GM19467 (cell line): Measurements from ENCODE around the gene RNF212.
A peak's percentile ranks its signal among the peaks of the same experiment; 100 is the strongest.
"Not testable (repeated sequence)": the region's sequence is repeated elsewhere in the genome, so short reads cannot be mapped to it uniquely, and the experiment has no call there.

Experiments
- ATAC-seq: cut with Tn5 transposase; IDR thresholded peaks from one replicate; pipeline ENCODE4 v1.9.1; 2021; ENCODE audit warnings: mild to moderate bottlenecking, moderate library complexity; ENCODE audit not compliant: unreplicated experiment

Gene RNF212

GRCh38 chr4:1113311-1114009, at the start of gene RNF212:
RNF212 (minus strand) TSS chr4:1113564; CDS start chr4:1113464, 100 bp downstream.
- ATAC-seq: no peak

DNA sequence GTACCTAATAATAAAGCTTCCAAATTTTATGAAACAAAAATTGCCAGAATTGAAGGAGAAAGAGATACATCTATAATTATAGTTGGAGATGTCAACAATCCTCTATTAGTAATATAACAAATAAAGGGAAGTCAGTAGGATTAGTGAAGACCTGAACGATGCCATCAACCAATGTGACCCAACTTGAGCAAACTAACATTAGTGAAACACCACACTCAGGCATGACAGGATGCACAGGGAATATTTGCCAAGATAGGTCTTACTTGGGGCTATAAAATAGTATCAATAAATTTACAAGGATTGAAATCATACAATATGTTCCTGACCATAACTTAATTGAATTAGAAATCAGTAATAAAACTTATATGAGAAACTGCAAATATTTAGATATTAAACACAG, 47.0 kb upstream of the RNF212 start:
- no peak for ATAC-seq

GRCh38 chr4:1156069-1156468, 42.7 kb upstream of the RNF212 start:
- no peak for ATAC-seq

DNA sequence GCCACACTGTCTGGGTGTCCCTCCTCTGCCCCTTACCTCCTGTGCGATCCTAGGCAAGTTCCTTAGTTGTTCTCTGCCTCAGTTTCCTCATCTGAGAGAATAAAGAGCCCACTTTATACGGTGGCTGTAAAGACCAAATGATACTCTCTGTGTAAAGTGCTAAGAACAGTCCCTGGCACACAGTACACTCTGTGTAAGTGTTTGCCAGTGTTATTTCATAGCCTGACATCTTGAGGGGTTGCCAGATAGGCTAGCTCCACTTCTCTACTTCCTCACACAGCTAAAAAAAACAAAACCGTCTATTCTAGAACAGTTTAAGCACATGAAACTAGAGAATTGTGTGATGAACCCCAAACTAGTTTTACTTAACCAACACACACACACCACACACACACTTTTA, 42.0 kb upstream of the RNF212 start:
- no peak for ATAC-seq

- no peak for ATAC-seq
Observed at GRCh38 chr4:1154523-1155182, 41.3 kb upstream of the RNF212 start.

GRCh38 chr4:1154126-1154522, 40.8 kb upstream of the RNF212 start:
- no peak for ATAC-seq

GRCh38 chr4:1153567-1154090, 40.3 kb upstream of the RNF212 start:
- no peak for ATAC-seq

DNA sequence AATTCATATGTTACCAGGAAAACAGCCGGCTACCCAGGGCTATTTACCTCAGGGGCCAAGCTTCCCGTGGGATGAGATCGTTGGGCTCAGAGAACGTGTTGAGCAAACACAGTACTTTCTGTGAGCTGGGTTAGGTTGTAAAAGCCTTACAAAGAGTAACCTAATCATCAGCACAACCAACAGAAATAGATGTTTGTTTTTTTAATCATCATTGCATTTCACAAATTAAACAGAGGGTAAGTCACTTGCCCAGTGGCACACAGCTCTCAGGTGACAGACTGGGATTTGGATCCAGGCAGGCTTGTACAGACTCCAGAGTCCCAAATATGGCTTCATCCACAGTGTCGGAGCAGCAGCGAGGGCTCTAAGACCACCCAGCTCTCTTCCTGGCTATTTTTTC, 38.9 kb upstream of the RNF212 start:
- no peak for ATAC-seq

GRCh38 chr4:1151541-1151940, 38.2 kb upstream of the RNF212 start:
- no peak for ATAC-seq

- ATAC-seq: no peak
Observed at GRCh38 chr4:1150875-1151274, 37.5 kb upstream of the RNF212 start.

DNA sequence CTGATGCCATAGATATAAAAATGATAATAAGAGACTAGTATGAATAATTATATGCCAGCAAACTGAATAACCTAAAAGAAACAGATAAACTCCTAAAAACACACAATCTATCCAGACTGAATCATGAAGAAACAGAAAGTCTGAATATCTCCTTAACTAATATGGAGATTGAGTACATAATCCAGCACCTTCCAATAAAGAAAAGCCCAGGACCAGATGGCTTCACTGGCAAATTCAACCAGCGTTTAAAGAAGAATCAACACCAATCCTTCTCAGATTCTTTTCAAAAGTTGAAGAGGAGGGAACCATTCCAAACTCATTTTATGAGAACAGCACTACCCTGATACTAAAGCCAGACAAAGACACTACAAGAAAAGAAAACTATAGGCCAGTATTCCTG, 26.5 kb upstream of the RNF212 start:
- no peak for ATAC-seq

GRCh38 chr4:1137850-1138249, 24.5 kb upstream of the RNF212 start:
- no peak for ATAC-seq

DNA sequence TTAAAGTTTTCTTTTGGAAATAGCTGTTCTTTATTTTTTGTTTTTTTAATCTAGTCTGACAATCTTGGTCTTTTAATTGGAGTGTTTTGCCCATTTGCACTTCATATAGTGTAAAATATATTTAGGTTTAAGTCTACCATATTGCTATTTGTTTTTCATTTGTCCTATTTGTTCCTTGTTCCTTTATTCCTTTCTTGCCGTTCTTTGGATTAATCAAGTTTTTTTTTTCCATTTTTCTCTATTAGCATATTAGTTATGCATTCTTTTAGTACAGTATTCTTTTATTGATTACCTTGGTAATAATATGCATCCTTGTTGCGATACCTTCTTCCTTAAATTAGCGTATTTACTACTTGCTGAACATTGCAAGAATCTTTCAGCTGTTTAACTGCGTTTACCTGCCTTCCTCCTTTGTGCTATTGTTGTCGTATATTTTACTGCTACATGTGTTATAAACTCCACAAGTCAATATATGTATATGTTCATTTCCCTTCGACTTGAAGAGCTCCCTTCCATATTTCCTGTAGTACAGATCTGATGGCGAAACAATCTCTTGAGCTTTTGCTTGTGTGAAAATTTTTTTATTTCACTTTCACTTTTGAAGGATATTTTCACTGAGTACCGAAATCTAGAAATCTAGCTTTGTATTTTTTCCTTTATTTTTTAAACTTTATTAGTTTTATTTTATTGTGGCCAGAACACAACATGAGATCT, 23.9 kb upstream of the RNF212 start:
- ATAC-seq: no peak

- no peak for ATAC-seq
Observed at GRCh38 chr4:1136048-1136447, 22.7 kb upstream of the RNF212 start.

GRCh38 chr4:1133033-1133432, 19.7 kb upstream of the RNF212 start:
- ATAC-seq: no peak

DNA sequence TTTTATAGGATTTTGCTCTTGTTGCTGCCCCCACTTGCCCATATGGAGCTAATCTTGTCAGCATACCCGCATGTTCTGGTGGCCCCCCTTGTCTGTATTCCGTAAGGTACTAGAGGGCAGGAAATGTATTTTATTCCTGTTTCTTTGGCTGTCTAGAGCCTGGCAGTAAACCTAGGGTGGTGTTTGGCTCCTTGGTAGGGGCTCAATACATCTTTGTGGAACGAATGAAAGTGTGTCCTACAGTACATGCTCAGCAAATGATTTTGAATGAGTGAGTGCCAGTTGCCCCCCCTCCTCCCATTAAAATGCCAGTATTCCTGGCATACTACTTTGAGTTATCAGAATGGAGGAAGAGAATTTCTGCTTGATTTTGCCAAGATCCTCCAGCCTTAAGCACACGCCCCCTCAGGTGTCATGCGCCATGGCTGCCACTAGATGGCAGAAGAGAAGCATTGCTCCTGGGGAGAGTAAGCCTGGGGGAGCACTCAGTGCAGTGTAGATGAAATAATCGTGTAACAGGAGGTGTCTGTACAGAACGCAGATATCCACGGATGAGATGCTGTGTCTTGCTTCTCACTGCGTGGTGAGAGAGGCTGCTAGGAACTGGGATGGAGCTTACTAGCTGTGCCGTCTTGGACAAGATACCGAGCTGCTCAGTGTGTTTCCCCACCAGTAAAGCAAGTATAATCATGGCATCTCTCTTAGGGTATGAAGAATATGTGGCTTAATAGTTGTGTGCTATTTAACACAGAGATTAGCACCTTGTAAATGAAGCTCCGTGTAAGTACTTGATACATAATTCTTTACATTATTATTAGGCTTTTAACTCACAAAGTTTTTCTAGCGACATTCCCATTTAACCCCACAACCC, 17.2 kb upstream of the RNF212 start:
- peak; percentile 73 for ATAC-seq

DNA sequence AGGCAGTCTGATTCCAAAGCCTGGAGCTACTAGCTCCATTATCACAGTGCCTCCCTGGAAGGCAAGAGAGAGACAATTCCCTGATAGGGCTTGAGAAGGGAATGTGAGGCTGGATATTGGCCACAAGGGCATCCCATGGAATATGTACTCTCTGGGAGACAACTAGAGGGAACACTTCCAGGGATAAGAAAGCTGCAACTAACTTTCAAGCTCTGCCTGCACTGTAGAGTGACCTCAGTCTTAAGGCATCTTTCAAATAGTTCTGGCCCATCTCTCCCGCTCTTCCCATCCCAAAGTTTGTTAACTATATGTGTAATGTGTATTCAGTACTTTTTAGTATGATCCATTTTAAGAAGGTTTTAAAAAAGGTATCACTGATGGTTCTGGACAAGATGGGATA, 13.1 kb upstream of the RNF212 start:
- no peak for ATAC-seq

- not testable (repeated sequence) for ATAC-seq
Observed at GRCh38 chr4:1125466-1125865, 12.1 kb upstream of the RNF212 start.

- ATAC-seq: no peak
Observed at GRCh38 chr4:1124818-1125217, 11.5 kb upstream of the RNF212 start.

DNA sequence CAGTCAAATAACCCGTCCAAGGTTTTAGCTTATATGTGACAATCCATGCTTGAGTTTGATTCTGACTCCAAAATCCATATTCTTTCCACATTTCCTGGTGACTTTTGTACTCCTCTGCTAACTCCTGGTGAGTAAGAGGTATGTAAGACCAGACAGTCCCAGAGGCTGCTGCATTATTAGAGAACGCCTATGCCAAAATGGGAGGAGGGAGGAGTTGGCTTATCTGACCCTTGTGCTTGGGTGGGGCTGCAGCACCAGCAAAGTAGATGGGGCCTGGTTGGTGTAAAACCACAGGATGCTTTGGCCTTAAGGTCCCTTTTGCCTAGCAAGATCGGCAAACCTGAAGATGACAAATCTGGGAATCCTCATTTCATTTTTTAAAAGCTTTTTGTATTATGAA, 9.1 kb upstream of the RNF212 start:
- no peak for ATAC-seq

DNA sequence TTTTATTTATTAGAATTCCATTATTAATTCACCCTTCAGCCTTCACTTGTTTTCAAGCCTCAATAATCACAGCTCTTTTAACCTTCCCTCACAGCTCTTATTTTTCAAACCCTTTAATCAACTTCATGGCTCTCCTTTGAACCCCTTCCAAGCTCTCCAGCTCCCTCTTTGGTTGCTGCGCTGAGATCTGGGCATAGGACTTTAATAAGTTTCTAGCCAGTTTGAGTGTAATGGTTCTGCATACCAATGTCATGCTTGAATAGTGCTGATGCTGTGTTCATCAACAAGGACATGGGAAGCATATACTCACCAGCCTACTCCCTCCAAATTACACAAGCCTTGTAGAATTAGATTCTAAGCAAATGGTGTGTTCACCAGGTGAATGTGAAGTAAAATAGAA, 3.5 kb upstream of the RNF212 start:
- ATAC-seq: no peak
